Activated CD8-positive, alpha-beta memory T cell treated with anti-CD3 and anti-CD28 coated beads, Interleukin-2, amount 50 U/mL, for 48 hours (primary cell): ENCODE results near the gene CATSPER1.

Source experiments
- DNase-seq: peaks from one replicate; pipeline ENCODE4 v3.0.0-alpha.2; 2020

The CATSPER1 gene

GRCh38 chr11:65992056-65992455 lies 34.2 kb downstream of the CATSPER1 start:
- no peak for DNase-seq

GRCh38 chr11:65988791-65989592 lies 37.3 kb downstream of the CATSPER1 start:
- DNase-seq, result peak; percentile 86

GRCh38 chr11:65987336-65987735 lies 38.9 kb downstream of the CATSPER1 start:
- DNase-seq, result no peak

DNA sequence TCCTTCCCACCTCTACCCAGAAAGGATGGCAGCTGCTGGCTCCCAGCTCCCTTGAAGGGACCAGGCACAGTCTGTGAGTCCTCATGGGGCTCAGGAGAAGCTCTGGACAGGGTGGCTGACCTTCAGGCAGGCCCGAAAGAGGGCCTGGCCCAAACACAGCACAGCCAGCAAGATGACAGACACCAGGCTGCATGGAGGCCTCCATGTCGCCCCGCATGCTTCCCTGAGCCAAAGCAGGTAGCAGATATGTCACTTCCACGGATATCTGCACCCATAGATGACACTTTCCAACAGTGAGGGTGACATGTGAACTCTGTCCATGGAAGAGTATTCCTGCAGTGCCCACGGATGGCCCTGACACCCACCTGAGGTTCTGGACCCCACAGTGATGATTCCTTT lies 42.7 kb downstream of the CATSPER1 start:
- DNase-seq, result no peak

DNA sequence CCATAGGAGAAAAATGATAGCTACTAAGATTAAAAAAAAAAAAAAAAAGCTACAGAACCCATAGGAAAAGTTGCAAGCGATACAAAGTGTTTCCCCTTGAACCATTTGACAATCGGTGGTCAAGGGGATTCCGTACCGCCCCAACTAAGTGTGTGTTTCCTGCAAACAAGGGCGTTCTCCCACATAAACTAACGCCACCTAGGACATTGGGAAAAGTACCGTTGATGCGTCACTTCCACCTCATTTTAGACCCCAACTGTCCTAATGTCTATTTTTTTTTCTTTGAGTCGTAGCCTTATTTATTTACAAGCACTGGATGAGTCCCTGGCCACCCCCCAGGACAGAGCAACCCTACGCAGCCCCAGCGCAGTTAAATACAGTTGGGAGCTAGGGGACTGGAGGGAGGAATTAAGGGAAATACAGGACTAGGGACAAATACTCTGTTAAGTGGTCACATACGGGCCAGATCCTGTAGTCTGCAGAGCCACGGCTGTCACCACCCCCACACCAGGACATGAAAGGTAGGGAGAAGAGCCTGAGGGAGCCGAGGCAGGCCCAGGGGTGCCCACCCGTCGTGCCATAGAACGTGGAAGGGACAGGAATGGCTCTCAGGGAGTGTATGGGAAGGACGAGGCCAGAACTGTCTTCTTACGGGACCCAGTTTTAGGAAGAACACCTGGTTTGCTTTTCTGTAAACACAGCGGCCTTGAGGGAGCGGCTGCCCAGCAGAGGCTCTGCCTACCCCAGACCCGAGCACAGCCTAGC lies 43.3 kb downstream of the CATSPER1 start:
- no peak for DNase-seq

GRCh38 chr11:65981972-65982823 lies 44.1 kb downstream of the CATSPER1 start:
- DNase-seq, result no peak

DNA sequence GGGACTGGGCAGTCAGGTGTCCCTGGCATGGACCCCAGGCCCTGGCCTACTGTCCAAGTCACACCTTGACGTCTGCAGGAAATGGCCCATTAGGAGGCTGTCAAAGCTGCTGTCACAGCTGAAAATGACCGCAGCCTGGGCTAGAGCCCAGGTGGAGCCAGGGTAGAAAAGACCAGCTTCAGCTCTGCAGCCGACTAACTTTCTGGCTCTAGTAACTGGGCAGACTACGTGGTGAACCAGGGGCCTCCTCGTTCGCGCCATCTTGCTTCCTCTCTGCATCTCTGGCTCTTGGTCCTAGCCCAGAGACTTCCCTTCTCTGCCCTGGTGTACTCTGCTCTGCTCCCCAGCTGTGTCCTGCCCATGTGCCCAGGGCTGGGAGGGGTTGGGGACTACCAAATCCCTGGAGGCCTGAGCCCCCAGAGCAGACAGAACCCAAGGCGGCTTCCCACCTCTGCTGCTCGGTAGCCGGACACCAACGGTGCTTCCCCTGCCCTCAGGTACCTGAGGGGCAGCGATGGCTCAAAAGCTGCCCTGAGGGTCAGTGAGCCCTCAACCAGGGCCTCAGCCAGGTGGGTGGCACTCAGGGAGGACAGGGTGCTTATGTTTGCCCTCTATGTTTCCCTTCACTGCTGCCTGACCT lies 45.1 kb downstream of the CATSPER1 start:
- no peak for DNase-seq

DNA sequence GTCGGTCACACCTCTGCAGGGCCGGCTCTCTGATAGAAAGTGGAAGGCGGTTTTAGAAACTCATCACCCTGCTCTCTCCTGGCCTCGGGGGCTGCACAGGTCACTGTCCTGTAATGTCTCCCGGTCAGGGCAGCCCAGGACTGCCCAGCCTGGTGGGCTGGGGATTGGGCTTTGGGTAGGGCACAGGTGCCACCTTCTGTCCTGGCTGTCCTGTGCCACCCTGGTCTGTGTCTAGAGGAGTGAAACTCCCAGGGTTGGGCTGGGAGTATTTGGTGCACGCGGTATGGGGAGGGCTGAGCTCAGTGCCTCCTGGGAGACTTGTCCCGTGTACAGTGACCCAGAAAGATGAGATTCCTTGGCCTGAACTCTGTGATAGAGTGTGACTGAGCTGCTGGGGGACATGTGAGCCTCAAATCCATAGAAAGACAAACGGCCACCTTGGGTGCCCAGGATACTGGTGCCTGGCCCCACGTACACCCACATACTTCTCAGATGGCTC lies 47.0 kb downstream of the CATSPER1 start:
- no peak for DNase-seq

- DNase-seq, result no peak
Observed at GRCh38 chr11:65978391-65979238, 47.7 kb downstream of the CATSPER1 start.

- no peak for DNase-seq
Observed at GRCh38 chr11:65977621-65978390, 48.5 kb downstream of the CATSPER1 start.

DNA sequence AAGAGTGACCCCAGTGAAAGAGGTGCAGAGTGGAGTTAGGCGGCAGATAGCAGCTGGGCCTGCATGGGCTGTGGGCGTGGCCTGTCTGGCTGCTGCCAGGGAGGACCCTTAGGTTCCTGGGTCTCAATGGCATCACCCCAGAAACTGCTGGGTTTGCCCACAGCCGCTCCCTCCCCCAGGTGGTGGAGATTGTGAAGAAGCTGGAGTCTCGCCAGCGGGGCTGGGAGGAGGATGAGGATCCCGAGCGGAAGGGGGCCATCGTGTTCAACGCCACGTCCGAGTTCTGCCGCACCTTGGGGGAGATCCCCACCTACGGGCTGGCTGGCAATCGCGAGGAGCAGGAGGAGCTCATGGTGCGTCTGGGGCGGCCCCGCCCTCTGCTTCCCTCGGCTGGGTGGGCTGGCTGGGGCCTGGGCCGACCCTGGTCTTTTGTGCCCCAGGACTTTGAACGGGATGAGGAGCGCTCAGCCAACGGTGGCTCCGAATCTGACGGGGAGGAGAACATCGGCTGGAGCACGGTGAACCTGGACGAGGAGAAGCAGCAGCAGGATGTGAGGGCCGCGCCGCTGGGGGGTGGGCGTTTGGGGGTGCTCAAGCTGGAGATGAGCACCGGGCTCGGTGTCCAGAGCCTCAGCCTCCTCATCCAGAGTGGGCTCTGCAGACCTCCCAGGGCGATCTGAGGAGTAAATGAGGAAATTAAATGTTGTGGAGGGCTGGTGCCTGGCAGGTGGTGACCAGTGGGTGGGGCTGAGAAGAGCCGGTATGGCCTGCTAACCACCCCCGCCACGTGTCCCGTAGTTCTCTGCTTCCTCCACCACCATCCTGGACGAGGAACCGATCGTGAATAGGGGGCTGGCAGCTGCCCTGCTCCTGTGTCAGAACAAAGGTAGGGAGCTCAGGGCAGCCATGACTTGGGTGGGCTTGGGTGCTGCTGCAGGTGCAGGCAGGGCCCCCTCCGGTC lies 49.8 kb downstream of the CATSPER1 start:
- DNase-seq, result no peak

DNA sequence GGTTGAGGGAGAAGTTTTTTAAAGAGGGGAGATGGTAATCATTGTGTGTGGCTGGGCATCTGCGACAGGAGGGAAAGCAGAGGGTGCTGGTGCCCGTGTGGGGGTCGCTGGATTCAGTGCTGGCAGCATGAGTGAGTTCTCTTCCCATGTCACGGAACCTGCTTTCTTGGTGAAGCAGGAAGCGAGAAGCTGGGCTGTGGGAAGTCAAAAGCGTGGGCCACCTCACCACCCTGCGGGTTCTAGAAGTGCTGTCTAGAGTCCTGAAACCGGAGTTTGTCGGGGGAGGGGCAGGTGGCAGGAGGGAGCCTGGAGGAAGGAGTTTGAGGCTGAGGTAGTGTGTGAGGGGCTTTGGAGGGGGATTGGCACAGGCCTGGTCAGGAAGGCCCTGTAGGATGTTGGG lies 50.5 kb downstream of the CATSPER1 start:
- DNase-seq, result no peak

DNA sequence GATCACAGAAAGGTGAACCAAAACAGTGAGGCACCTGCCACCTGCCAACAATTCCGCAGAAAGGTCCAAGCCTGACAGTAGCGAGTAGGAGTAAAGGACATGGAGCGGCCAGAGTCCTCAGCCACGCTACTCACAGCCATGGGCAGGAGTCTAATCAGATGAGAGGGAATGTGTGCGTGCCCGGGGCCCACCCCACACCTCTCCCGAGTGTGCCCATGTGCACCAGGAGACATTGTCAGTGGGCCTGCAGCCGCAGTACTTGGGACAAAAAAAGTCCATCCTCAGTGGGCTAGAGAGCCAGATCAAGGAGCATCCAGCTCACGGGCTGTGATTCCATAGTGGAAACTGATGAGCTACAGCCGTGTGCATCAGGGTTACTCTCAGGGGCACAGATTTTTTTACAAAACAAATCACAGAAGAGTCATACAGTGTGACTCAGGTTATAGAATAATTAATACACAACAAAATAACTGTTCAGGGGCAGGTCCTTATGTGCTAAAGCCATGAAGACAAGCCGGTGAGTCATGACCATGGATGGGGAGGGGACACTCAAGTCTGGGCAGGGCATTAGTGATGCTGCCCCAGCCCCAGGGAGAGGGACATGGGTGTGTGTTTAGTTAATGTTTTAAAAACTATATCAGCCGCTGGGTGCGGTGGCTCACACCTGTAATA lies 52.7 kb downstream of the CATSPER1 start:
- no peak for DNase-seq

- no peak for DNase-seq
Observed at GRCh38 chr11:65972116-65972515, 54.2 kb downstream of the CATSPER1 start.

GRCh38 chr11:65968600-65969482 lies 57.4 kb downstream of the CATSPER1 start:
- DNase-seq, result no peak

GRCh38 chr11:65967329-65967934 lies 58.8 kb downstream of the CATSPER1 start:
- DNase-seq, result no peak
